GM21723 (cell line): ENCODE data around the gene BDKRB1.

Experiments used
- ATAC-seq: cut with Tn5 transposase; IDR thresholded peaks from one replicate; pipeline ENCODE4 v1.9.1; 2021; ENCODE audit warnings: mild to moderate bottlenecking, moderate library complexity; ENCODE audit not compliant: unreplicated experiment

Gene BDKRB1

DNA sequence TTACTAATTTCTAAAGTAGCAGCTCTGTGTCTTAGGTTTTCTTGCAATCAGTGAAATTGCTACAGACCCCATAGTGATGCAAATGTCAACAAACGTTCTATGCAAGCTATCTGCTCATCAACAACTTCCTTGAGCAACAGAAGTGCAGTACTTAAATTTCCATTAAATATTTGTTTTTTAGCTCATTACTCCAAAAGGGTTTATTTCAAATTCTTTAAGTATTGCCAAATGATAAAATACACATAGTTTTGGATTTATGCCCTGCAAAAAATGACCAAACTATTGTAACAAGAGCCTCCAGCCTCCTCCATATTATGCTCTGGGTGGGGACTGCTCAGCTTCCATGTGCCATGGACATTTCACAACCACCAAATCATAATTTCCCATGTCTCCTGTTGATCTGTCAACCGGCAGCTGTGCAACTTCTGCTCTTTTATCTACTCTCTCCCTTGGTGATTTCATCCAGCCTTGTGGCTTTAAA is 4.4 kb downstream of the BDKRB1 start:
- no peak for ATAC-seq

DNA sequence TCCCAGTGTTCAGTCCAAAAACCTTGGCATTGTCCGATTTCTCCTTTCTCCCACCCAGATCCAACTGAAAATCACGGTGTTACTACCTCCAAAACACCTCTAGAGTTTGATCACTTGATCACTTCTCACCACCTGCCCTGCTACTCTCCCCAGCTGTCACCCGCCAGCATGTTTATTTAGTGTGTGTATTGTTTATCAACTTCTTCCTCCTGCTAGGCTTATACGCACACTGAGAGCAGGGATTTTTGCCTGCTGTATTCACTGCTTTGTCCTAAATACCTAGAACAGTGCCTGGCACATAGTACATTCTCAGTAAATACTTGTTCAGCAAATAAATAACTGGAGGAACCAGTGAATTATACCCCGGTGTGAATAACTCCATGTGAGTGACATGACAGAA is 5.0 kb downstream of the BDKRB1 start:
- no peak for ATAC-seq

DNA sequence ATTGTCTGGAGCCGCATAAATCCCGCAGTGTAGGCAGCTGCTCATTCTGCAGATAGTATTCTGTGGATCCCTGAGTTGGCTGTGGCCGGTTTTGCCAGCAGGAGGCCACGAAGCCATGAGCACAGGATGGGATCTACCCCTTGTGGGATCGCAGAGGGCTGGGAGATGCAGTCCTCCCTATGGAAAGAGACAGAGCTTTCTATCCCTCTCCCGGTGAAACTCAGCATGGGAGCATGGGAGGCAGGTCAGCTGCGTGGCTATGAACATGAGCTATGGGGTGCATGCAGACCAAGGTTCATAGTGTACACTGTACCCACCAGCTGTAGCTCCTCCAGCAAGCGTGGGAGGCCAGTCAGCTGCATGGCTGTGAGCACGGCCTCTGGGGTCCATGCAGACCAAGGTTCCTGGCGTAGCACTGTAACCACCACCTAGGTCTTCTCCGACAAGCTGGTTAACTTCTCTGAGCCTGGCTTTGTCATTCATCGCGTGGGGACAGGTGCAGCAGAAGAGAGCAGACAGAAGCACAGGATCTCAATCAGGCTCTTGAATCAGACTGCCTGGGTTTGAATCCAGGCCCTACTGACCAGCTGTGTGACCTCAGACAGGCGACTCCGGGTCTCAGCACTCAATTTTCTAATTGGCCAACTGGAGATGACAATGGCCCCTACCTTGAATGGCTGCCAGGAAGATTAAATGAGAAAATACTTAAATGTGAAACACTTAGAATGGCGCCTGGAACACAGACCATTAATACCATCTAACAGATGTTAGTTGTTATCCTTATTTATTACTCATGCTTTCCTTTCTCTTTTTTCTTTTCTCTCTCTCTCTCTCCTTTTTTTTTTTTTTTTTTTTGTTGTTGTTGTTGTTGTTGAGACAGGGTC is 6.0 kb downstream of the BDKRB1 start:
- no peak for ATAC-seq

DNA sequence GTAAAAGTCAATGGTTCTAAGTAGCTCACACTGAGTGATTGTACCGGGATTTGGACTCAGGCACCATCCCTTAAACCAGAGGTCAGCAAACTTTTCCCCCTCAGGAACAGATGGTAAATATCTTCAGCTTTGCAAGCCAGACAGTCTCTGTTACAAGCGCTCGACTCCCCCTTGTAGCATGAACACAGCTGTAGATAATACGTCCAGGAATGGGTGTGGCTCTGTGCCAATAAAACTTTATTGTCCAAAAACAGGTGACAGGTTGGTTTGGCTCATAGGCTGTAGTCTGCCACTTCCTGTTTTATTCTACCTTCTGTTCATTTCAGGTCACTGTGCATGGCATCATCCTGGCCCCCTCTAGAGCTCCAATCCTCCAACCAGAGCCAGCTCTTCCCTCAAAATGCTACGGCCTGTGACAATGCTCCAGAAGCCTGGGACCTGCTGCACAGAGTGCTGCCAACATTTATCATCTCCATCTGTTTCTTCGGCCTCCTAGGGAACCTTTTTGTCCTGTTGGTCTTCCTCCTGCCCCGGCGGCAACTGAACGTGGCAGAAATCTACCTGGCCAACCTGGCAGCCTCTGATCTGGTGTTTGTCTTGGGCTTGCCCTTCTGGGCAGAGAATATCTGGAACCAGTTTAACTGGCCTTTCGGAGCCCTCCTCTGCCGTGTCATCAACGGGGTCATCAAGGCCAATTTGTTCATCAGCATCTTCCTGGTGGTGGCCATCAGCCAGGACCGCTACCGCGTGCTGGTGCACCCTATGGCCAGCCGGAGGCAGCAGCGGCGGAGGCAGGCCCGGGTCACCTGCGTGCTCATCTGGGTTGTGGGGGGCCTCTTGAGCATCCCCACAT is 7.6 kb downstream of the BDKRB1 start:
- no peak for ATAC-seq

DNA sequence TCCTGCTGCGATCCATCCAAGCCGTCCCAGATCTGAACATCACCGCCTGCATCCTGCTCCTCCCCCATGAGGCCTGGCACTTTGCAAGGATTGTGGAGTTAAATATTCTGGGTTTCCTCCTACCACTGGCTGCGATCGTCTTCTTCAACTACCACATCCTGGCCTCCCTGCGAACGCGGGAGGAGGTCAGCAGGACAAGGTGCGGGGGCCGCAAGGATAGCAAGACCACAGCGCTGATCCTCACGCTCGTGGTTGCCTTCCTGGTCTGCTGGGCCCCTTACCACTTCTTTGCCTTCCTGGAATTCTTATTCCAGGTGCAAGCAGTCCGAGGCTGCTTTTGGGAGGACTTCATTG is 8.2 kb downstream of the BDKRB1 start:
- no peak for ATAC-seq

DNA sequence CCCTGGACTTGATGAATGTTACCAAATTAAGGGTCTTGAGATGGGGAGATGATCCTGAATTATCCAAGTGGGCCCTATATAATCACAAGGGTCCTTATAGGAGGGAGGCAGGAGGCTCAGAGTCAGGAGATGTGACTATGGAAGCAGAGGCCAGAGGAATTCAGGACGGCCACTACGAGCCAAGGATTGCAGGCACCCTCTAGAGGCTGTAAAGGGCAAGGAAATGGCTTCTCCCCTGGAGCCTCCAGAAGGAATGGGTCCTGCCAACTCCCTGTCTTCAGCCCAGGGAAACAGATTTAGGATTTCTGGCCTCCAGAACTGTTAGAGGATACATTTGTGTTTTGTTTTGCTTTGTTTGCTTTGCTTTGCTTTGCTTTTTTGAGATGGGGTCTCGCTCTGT is 8.8 kb downstream of the BDKRB1 start:
- ATAC-seq = no peak

DNA sequence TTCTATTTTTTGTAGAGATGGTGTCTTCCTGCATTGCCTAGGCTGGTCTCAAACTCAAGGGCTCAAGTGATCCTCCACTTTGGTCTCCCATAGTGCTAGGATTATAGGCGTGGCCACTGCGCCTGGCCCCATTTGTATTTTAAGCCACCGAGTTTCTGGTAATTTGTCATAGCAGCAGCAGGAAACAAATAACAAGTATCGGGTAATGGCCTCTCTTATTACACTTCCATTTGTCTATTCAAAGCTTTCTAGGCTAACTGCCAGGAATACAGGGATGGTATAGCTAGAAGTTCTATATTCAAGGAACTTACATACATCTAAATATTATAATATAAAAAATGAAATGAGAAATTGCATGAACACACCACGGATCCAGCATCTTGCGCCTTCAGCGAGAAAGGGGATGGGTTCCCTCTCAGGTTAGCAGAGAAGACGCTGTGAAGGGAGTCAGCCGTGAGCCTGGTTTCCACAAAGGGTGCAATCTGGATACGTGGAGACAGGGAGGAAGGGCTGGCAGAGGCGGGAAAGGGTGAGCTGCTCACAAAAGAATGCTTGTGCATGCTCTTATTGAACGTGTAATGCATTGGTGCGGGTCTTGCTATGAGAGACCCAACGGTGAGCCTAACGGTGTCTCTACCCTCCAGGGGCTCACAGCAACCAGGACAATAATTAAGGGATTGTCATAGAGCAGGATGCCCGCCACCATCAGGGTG is 9.5 kb downstream of the BDKRB1 start:
- no peak for ATAC-seq

DNA sequence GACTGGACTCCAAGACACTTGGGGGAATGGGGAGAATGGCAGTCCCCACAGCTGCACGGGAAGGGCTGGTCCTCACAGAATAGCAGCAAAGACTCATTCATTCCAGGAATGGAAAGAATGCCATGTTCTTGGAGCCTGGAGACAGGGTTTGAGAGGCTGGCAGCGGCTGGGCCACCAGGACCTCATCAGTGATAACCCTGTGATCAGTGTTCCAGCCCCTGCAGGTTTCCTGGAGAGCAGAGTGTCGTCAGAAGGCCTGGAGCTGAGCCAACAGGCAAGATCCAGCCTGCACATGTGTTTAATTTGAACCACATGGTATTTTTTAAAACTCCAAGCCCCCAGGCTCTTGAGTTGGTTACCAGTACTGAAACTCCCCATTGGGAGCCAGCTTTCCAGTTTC is 11.3 kb downstream of the BDKRB1 start:
- ATAC-seq = no peak

DNA sequence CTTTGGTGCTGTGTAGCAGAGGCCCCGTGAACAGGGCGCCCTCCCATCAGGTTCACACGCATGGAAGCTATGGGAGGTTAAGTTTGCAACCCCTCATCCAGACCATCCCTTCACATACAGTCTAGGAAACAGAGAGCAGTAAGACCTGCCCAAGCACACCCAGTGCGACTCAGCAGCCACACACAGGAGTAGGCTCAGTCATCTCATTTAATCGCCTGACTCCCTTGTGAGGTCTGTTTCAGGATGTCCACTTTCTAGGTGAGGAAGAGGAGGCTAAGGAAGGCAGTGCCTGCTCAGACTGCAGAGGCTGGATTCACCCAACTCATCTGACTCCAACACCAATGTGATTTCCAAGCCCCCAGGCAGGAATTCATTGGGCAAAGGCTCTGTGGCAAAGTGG is 11.9 kb downstream of the BDKRB1 start:
- ATAC-seq = no peak

DNA sequence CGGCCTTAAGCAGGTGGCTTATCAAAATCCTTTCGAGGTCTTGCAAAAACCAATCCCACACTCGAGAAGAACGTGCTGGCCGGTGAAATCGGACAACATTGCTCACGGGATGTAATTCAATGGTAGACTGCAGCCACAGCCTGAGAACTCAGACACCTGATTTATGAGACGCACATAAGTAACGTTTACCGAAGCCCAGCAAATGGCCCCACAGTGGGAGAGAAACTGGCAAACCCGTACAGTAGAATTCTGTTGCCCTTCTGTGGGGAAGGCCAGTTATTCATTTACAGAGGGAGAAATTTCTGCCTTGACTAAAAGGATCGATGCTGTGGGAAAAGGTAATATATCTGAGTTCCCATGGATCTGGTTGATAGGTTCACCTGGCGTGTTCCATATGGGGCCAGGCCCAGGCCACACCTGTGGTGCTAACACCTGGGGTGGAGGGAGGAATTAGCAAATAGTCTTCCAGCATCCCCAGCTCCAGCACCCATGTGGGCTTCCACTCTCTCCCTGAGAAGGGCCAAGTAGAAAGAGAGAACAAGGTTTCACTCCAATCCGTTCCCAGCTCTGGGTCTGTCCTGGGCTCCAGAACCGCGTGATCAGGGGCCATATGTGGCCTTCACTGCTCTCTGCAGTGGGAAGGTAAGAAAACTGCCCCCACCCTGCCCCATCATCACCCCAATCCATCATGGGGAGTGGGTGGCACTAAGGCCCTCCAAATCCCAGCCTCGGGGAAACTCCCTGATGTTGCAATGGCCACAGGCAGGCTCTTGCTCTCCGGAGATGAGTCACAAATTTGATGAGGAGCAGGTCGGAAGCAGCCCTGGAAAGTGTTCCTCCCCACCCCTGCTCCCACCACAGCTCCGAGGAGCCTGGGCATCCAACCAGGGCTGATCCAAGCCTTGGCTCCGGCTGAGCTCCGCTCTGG is 12.7 kb downstream of the BDKRB1 start:
- ATAC-seq = no peak

DNA sequence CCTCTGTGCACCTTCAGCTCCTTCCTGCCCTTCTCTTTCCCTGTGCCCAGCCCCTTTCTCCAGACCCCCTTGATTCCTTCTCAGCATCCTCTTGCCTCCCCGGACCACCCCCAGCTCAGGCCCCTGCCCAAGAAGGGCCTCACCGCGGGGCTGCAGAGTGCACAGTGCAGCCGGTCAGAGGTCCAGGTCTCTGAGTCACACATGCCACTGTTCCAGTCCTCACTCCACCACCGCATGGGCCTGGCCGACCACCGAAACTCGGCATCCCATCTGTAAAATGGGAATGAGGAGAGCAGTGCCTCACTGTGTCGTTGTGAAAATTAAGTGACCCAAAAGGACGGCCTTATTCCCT is 13.3 kb downstream of the BDKRB1 start:
- ATAC-seq = no peak

DNA sequence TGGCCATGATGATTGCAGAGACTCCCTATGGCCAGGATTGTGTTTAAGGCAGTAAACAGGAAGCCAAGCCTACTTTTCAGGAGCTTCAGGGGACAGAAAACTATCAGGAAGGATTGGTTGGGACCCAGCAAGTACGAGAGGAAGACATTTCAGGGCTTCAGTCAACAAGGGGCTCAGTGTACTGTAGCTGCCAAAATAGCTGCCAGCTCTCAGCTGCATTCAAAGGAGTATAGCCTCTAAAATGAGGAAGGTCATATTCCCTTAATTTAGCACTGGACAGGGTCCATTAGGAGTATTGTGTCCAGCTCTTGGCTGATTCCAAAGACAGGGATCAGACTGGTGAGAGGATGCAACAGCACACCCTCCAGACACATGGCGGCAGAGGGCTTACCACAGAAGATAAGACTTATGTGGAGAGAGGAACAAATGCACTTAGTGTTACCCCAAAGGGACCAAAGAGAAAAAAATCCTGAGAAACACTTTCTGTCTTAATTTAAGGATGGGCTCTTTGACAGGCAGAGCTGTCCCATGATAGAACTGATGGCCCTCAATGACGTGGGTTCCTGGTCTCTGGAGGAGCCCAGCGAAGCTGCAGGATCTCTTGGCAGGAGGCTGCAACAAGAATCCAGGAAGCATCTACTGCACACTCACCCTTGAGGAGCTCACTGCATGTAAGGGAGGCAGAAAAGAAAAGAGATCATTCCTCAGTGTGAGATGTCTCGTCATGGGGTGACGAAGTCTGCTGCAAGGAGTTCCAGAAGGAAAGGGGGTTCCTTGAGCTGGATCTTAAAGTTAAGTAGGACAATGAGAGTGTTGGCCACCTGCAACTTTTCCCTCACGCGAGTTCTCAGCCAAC is 14.8 kb downstream of the BDKRB1 start:
- ATAC-seq = no peak

DNA sequence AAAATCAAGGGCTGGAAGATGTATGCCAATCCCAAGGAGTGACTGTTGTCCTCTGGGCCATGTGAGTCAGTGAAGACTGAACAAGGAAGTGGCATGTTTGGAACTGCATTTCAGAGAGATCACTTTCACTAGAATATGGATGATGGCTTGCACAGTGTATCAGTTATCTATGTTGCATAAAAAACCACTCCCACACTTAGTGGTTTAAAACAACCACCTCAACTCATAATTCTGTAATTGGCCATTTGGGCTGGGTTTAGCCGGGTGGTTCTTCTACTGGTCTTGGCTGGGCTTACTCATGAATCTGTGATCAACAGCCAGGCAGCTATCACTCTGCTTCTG is 15.4 kb downstream of the BDKRB1 start:
- no peak for ATAC-seq

DNA sequence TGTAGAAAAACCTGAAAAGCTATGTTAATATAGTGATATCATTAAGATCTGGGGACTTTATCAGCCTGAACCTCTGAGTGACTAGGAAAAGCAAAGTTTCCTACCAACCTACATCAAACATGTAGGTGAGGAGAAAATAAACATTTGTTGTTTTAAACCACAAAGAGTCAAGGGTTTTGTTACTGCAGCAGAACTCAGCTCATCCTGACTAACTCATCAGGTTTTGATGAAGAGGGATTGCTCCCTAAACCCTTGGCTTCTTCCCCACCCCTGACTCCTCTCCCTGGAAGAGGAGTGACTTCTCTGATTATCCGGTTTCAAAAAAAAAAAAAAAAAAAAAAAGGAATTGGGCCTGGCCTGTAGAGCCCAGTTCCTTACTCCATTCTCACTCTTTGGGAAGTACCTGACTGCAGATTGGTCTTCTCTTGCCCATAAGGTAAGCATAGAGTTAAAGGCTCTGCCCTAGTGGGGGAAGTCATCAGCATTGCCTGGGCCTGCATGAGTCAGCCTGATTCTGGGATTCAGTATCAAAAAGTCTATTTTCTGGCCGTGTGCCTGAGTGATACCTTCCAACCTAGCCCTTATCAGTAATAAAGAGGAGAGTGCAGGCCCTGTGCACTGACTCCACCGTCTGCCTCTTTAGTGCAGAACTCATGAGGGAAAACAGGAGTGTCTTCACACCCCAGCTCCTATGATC is 16.9 kb downstream of the BDKRB1 start:
- no peak for ATAC-seq

DNA sequence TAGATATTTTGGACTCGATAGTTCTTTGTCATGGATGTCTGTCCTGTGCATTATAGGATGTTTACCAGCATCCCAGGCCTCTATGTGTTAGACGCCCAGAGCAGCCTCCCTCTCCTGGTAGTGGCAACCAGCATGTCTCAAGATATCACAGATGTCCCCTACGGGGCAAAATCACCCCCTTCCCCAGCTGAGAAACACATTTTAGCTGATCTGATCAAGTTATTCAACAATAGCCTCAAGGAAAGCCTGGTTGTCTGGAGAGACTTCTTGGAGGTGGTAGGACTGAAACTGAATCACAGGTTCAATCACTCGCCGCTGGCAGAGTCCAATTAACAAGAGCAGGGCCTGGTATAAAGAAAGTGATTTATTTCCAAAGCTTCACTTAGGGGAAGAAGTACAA is 17.6 kb downstream of the BDKRB1 start:
- ATAC-seq = no peak

DNA sequence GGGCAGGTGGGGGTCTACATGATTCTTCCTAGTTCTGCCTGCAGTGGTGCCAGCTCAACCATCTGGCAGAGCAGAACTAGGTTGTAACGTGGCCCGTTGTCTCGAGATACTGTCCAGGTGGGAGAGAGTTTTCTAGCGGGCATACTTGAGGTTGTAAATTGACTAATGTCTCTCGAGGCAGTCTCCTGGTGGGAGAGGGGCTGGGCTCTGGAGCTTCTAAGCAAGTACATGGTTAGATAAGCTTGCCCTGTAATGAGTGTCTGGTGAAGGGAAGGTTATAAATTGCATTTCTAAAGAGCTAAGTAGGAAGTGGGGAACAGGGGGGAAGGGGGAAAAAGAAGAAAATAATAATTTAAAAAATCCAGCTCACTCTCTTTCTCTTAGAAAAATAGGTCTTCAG is 18.1 kb downstream of the BDKRB1 start:
- no peak for ATAC-seq

DNA sequence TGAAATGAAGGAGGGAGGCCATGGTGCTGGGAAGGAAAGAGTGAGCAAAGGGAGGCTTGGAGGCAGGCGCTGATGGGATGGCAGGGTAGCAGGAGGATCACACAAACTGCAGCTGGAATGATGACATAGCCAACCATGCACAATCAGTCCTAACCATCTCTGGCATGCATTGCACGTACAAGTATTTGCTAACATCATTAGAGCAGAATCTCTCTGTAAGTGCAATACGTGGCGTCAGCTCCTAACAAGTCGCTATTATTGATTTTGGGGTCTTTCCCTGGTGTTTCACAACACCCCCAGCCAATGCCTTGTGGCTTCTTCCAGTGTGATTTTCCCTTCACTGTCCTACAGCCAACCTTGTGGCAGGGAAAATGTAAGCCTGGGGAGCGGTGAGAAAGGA is 18.5 kb downstream of the BDKRB1 start:
- ATAC-seq = no peak

DNA sequence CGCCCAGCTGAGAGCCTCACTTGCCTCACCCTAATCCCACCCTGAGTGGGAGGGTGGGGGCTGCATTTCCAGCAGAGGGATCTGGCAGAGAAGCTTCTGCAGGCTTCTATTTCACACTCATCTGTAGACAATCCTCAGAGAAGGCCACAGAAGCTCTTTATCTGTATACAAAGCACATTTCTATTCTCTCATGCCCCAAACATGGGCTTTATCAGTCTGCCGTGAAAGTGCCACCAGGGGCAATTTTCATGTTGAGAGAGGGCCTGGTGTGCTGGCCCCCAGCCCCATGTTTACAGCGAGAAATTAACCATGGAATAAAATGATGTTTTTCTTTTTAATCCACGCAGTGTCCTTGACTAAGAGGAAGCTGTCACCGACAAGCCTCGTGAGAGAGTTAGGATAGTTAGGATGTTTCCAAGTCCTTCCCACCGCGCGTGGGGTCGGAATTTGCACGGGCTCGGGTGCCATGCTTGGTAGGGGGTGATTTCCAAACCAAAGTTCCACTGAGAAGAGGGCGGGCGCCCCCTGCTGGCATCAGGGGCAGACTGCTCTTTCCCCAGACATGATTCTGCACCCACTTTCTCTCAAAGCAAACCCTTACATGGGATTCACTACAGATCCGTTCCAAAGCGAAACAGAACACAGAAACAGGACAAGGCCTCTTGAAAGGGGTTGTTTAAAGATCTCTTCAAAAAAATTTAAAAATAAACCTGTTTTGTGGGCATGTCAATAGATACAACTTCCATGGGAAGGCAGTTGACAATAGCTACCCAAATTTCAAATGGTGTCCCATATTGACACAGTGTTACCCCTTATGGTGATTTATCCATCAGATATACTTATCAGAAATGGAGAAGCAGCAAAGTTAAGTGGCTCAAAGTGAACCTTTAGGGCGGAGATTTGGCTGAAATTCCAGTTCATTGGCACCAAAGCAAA is 19.4 kb downstream of the BDKRB1 start:
- ATAC-seq = no peak
